ENCODE data around the gene ORC4.

ORC4 gene

DNA sequence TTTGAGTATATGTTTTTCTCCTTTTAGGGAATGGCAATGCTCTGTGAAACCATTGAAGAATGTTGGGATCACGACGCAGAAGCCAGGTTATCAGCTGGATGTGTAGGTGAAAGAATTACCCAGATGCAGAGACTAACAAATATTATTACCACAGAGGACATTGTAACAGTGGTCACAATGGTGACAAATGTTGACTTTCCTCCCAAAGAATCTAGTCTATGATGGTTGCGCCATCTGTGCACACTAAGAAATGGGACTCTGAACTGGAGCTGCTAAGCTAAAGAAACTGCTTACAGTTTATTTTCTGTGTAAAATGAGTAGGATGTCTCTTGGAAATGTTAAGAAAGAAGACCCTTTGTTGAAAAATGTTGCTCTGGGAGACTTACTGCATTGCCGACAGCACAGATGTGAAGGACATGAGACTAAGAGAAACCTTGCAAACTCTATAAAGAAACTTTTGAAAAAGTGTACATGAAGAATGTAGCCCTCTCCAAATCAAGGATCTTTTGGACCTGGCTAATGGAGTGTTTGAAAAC lies 93.4 kb downstream of the ORC4 start:
- DNase-seq (ENCODE audit: low spot score): no peak

DNA sequence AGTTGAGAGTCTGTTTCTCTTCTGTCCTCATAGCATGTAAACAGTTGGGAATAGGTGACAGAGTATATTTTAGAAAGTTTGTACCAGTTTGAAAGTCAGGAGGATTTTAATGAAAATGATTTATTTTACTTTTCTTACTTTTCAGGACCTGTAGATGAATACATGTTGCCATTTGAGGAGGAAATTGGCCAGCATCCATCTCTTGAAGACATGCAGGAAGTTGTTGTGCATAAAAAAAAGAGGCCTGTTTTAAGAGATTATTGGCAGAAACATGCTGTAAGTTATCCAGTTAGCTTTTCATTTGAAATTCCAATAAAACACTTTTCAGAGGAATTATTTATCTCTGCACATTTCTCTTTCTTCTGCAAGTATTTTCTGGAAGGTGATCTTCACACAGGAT lies 94.7 kb downstream of the ORC4 start:
- no peak for DNase-seq (ENCODE audit: low spot score)

DNA sequence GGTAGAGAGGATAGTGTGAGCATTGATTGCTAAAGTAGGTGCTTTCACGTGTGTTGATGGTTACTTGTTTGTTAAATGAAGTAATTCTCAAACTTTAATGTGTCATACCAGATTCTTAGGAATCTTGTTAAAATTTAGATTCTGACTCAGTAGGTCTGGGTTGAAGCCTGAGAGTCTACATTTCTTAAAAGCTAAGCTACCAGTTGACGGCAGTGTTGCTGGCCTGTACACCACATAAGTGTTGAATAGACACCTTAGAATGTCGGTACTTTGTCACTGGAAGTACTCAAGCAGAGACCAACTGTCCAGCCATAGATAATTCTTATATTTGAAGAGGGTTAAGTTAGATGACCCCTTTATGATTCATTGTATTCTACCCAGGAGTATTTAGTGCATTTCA lies 95.9 kb downstream of the ORC4 start:
- no peak for DNase-seq (ENCODE audit: low spot score)

DNA sequence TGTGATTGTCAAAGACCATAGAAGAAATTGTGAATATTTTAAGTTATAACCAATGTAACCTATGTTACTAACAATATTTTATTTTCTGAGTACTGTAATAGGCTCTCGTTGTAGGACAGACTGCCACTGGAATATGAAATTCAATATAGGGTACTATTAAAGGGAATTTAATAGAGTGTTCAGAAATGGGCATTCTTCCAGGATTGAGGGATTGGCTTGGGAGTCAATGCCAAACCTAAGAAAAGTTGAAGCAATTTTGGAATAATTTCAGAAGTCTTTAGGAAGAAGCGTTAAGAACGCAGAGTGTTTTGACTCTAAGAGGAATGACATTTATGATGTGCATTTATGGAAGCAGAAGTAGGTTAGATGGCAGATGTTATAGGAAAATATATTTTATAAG lies 96.7 kb downstream of the ORC4 start:
- no peak for DNase-seq (ENCODE audit: low spot score)

DNA sequence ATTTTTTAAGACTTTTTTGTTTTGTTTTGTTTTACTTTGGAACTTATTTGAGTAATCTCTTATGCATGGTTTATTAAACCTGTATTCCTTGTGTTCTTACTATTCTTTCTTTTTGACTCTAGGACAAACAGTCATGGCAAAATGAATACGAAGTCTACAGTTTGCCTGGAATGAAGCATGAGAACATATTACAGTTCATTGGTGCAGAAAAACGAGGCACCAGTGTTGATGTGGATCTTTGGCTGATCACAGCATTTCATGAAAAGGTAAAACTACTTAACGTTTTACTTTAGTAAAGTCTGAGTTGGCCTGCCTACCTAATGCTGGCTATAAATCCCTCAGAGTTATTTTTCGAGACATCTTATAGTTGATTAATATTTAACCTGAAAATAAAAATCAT lies 103.4 kb downstream of the ORC4 start:
- DNase-seq (ENCODE audit: low spot score): no peak

DNA sequence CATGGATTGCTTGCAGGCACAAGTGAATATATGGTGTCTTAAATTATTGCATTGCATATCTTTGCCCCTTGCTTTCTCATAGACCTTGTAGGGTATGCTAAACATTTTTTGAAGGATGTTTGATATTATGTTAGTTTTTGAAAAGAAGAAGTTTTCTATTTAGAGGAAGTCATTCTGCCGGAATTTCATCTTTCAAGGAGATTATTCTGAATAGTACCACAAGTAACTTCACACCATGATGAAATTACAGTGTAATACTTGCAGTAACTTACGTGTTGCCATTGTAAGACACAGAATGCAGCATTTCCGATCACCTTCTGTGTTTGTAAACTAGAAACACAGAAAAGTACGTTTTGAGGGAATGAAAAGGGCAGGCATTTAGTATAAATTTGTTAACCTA lies 103.8 kb downstream of the ORC4 start:
- no peak for DNase-seq (ENCODE audit: low spot score)

DNA sequence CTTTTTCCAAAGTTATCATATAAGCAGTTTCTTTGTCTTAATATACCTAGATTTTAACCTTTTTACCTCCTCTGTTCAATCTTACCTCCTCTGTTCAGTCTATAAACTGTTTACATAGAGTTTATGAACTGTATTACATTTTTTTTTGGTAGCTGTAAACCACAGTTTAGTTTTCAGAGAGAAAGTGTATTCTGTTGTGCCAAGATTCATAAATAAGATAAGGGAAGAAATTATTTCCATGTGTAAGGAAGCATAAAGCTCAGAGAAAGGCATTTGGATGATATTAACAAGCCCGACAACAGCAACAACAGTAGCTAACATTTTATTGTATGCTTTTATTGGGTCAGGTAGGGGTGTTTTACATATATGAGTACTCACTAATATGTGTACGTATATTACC lies 104.5 kb downstream of the ORC4 start:
- DNase-seq (ENCODE audit: low spot score): no peak

DNA sequence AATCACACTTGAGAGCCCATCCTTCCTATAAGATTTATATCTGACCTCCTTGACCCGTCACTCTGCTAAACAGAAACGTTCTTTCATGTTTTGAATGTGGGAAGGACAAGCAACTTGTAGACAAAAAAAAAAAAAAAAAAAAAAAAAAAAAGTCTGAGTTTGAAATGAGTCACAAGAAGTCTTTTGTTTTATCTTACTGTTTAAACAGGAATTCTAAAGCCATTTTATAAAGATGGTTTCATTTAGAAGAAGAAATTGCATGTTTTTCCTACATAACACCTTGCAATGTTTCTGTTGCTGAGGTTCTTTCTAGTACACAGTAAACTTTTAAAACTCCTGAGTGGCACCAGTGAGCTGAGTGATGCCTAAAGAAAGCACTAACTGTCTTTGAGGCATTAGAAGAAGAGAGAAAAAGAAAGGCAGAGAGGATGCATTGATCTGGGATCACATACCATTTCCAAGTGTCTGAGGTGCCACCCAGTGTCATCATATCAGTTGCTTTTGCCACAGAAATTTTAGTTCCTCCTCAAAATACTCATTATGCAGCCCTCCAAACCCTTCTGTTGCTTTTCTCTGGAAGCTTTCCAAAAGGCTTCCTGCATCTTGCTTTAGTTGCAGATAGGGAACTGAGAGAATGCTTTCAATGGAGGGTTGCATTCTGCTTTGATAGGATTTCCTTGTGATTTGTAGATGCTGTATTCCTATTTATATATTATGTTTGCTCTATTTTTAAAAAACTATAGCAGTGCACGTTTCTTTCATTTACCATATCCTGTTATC lies 106.6 kb downstream of the ORC4 start:
- DNase-seq (ENCODE audit: low spot score): no peak

DNA sequence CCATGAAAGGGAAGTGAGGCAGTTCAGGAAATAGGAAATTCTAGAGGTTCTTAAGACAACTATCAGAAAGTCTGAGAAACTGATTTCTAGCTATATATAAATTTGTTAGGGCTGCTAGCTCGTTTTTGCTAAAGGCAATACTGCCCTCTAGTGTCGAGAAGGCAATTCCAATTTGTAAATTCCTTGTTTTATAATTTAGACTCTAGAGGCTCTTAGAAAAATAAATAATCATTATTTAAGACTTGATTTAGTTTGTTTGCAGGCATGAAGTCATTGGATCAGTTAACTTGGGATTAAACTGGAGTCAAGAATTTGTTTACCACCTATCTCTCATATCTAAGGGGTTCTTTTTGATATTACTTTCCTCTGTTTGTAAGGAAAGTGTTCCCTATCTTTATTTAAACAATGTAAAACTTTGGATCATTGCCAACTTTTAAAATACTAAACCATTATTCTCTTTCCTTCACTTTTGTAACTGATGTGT lies 109.5 kb downstream of the ORC4 start:
- DNase-seq (ENCODE audit: low spot score): no peak

DNA sequence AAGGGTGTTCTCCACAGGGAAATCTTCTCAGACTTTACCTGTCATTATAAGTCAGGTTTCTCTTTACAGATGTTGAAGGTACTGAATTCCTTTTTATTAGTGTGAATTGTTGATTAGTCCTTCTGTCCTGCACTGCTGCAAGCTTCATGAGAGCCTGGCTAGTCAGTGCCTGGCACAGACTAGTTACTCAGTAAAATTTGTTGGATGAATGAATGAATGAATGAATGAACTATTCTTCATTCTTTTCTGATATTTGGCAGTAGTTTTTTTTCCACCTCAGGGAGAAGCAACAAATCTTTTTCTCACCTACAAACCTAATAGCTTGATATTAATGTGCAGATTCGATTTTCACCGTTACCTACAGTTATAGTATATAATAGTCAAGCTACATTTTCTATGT lies 111.4 kb downstream of the ORC4 start:
- DNase-seq (ENCODE audit: low spot score): no peak

DNA sequence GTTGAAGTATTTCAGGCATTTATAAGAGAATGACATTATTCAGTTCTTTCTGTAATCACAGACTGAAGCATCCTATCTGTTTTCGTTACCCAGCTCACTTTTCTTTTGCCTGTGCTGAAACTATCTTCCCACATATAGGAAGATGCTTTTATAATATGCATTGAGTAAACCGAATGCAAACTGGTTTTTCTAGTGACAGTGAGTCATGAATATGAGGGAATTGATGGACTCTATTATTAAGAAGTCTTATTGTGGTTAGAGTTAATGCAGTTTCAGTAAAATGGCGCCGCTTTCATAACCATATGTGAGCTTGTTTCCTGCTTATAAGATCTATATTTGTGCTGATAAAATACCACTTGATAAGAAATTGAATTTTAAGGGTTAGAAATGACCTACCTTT lies 116.5 kb downstream of the ORC4 start:
- DNase-seq (ENCODE audit: low spot score): no peak

DNA sequence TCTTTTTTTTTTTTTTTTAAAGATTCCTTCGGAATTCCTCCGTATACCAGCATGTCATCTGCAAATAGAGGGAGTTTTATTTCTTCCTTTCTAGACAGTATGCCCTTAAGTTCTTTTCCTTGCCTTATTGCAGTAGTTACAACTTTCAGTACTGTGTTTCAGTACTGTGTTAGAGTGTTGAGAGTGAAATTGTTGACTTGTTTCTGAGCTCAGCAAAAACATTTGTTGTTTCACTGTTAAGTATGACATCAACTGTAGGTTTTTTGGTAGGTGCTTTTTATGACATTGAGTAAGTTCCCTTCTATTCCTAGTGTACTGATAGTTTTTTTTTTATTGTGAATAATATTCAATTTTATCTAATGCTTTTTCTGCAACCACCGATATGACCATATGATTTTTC lies 131.9 kb downstream of the ORC4 start:
- no peak for DNase-seq (ENCODE audit: low spot score)

DNA sequence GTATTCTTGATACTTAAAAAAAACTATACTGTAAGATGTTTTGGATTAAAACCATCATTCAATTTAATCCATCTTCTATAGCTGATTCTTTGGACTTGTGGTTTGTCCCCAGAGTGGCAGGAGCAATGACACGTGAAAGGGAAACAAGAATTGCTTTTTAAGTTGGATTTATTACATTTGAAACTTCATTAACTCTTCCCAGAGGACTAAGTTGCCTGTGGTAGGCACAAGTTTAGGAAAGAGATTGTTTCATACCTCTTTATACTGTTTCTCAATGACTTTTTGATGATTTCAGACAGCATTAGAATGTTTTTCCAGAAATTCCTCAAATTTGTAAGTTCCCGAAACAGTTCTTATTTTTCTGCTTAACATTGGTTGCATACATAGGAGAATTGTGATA lies 134.4 kb downstream of the ORC4 start:
- DNase-seq (ENCODE audit: low spot score): no peak

DNA sequence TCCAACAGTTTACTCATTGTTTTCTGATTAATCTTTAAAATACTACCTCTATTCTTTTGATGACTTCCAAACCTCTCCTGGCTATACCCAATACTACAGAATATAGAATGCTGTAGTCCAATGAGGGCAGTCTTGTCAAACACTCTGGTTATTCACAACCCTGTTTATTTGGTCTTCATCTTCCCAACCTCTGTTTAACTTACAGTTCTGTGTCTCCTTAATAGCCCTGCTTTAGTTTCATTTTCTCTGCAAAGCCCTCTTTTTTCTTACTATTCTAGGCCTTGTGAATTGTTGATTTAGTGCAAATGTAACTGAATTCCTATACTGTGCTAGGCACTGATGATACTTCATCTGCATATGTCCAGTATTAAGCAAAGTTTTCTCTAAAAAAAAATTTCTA lies 135.7 kb downstream of the ORC4 start:
- no peak for DNase-seq (ENCODE audit: low spot score)

DNA sequence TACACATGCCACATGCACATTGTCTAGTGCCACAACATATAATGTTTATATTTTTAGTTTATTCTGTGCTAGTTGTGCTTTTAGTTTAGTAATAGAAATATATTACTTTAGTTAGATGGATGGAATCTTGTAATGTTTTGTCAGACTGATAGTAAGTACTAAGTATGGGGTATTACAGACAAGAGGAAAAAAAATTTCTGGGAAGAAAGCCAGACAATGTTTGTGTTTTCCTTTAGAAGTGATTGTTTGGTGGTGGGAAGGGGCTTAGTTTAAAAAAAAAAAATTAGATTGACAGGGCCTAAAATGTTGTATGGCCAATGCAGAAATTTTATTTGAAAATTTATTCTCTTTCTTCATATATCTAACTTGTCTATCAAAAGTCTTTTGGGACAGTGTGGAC lies 137.9 kb downstream of the ORC4 start:
- no peak for DNase-seq (ENCODE audit: low spot score)
